ENCODE results near the gene ATRNL1.

- TF ChIP-seq CTCF (IDR thresholded peaks at IDR 0.05) (no peak), POLR2A (IDR thresholded peaks at IDR 0.05) (no peak)
Observed at GRCh38 chr10:115953968-115954367, 860.8 kb downstream of the ATRNL1 start.
